Trophoblast cell (in vitro differentiated cells and primary cell): ENCODE data around the gene MPC1.
"Not testable (repeated sequence)": the region's sequence is repeated elsewhere in the genome, so short reads cannot be mapped to it uniquely, and the experiment has no call there.

Experiments
- DNase-seq, 2 donors: peaks; one replicate each; pipeline ENCODE4 v3.0.0-alpha.2; 2016
- H2AFZ ChIP-seq: 2 replicates; pipeline ENCODE4 v1.6.1; 2013; ENCODE audit warnings: low read length, moderate library complexity, mild to moderate bottlenecking; ENCODE audit not compliant: insufficient read depth, poor library complexity
- H2AK5ac ChIP-seq: 2 replicates; pipeline ENCODE4 v1.6.1; 2013; ENCODE audit warnings: mild to moderate bottlenecking, low read length
- H2BK120ac ChIP-seq: 2 replicates; pipeline ENCODE4 v1.6.1; 2013; ENCODE audit warnings: low read length, mild to moderate bottlenecking, moderate library complexity; ENCODE audit not compliant: insufficient read depth, poor library complexity
- H2BK12ac ChIP-seq: 2 replicates; pipeline ENCODE4 v1.6.1; 2013; ENCODE audit warnings: mild to moderate bottlenecking, low read length, moderate library complexity
- H2BK5ac ChIP-seq: 2 replicates; pipeline ENCODE4 v1.6.1; 2013; ENCODE audit warnings: low read length, low read depth, moderate library complexity, mild to moderate bottlenecking; ENCODE audit not compliant: poor library complexity
- H3K14ac ChIP-seq: 2 replicates; pipeline ENCODE4 v1.6.1; 2013; ENCODE audit warnings: mild to moderate bottlenecking, low read length
- H3K18ac ChIP-seq: 2 replicates; pipeline ENCODE4 v1.6.1; 2013; ENCODE audit warnings: mild to moderate bottlenecking, low read length
- H3K23ac ChIP-seq: 2 replicates; pipeline ENCODE4 v1.6.1; 2013; ENCODE audit warnings: low read length
- H3K27ac ChIP-seq: 2 replicates; pipeline ENCODE4 v1.5.1; 2013; ENCODE audit warnings: low read depth, mild to moderate bottlenecking, inconsistent platforms, low read length, moderate library complexity
- H3K27me3 ChIP-seq: 2 replicates; pipeline ENCODE4 v1.6.1; 2013; ENCODE audit warnings: inconsistent platforms, mild to moderate bottlenecking, low read length, moderate library complexity; ENCODE audit not compliant: insufficient read depth
- H3K36me3 ChIP-seq, 2 experiments: 1 replicate in 1 of 2; 2 replicates in 1 of 2; pipeline ENCODE4 v1.6.1; 2013; ENCODE audit warnings: low read length in 2 of 2, mild to moderate bottlenecking in 2 of 2, moderate library complexity in 1 of 2; ENCODE audit not compliant: insufficient read depth in 2 of 2, control insufficient read depth in 1 of 2
- H3K4ac ChIP-seq: 2 replicates; pipeline ENCODE4 v1.6.1; 2013; ENCODE audit warnings: low read depth, mild to moderate bottlenecking, low read length, moderate library complexity
- H3K4me1 ChIP-seq, 2 experiments: 1 replicate in 1 of 2; 2 replicates in 1 of 2; pipeline ENCODE4 v1.6.1; 2013; ENCODE audit warnings: low read length in 2 of 2, mild to moderate bottlenecking in 2 of 2, moderate library complexity in 1 of 2; ENCODE audit not compliant: insufficient read depth in 2 of 2, control insufficient read depth in 1 of 2
- H3K4me2 ChIP-seq: 2 replicates; pipeline ENCODE4 v1.6.1; 2013; ENCODE audit warnings: inconsistent platforms, mild to moderate bottlenecking, low read length, moderate library complexity
- H3K4me3 ChIP-seq: 2 replicates; pipeline ENCODE4 v1.5.1; 2013; ENCODE audit warnings: mild to moderate bottlenecking, low read depth, low read length, inconsistent platforms
- H3K79me1 ChIP-seq: one replicate; pipeline ENCODE4 v1.6.1; 2013; ENCODE audit warnings: low read length
- H3K79me2 ChIP-seq: 2 replicates; pipeline ENCODE4 v1.6.1; 2013; ENCODE audit warnings: low read length, mild to moderate bottlenecking; ENCODE audit not compliant: control insufficient read depth, insufficient read depth, poor library complexity
- H3K9ac ChIP-seq: 2 replicates; pipeline ENCODE4 v1.6.1; 2013; ENCODE audit warnings: mild to moderate bottlenecking, low read length
- H3K9me3 ChIP-seq: 2 replicates; pipeline ENCODE4 v1.6.1; 2013; ENCODE audit warnings: low read depth, mild to moderate bottlenecking, control low read depth, inconsistent platforms, low read length; ENCODE audit not compliant: insufficient read depth
- H4K12ac ChIP-seq: 2 replicates; pipeline ENCODE4 v1.6.1; 2013; ENCODE audit warnings: low read depth, mild to moderate bottlenecking, low read length, moderate library complexity
- H4K8ac ChIP-seq: 2 replicates; pipeline ENCODE4 v1.6.1; 2013; ENCODE audit warnings: low read depth, mild to moderate bottlenecking, low read length, moderate library complexity
- H4K91ac ChIP-seq: one replicate; pipeline ENCODE4 v1.6.1; 2013; ENCODE audit warnings: low read depth, mild to moderate bottlenecking, low read length, moderate library complexity
- WGBS: extraction: QIAGEN DNeasy Blood & Tissue Kit; methylation state at CpG from one replicate; pipeline ENCODE4 v1.1.7; 2013; ENCODE audit warnings: missing lambda C conversion rate; ENCODE audit not compliant: insufficient read length, insufficient coverage; ENCODE audit errors: extremely low coverage; 5-methylcytosine and 5-hydroxymethylcytosine counted together

MPC1 gene

GRCh38 chr6:166386111-166386510, 3.4 kb upstream of the MPC1 start:
- no peak overlapping the region for H3K4me3 ChIP-seq
- H4K91ac ChIP-seq = no peak overlapping the region
- no peak overlapping the region for H4K12ac ChIP-seq
- no peak for DNase-seq
- H4K8ac ChIP-seq = peak overlapping the region; percentile 7
- no peak overlapping the region for H2BK5ac ChIP-seq
- no peaks in the 10 kb centered on the region for H3K9me3 ChIP-seq
- H3K79me2 ChIP-seq = no peaks in the 10 kb centered on the region
- no CpG with 5 or more reads among the region's 9 CpGs for WGBS
- H3K27me3 ChIP-seq = no peaks in the 10 kb centered on the region
- no peak overlapping the region for H3K4me2 ChIP-seq
- no peaks in the 10 kb centered on the region for H3K36me3 ChIP-seq
- no peak overlapping the region for H2BK12ac ChIP-seq
- no peak overlapping the region for H3K27ac ChIP-seq
- no peak overlapping the region for H2BK120ac ChIP-seq
- H3K18ac ChIP-seq = no peak overlapping the region
- no peak overlapping the region for H2AK5ac ChIP-seq
- no peak overlapping the region for H3K9ac ChIP-seq
- H3K4me1 ChIP-seq = peaks cover 0 to 7% of the 10 kb centered on the region in 2 experiments
- no peak overlapping the region for H3K4ac ChIP-seq
- H3K79me1 ChIP-seq = peaks cover 2% of the 10 kb centered on the region
- H2AFZ ChIP-seq = no peak overlapping the region
- no peak overlapping the region for H3K14ac ChIP-seq
- H3K23ac ChIP-seq = no peak overlapping the region

GRCh38 chr6:166383802-166384363, 1.1 kb upstream of the MPC1 start:
- H4K12ac ChIP-seq, H2AFZ ChIP-seq, H2BK120ac ChIP-seq, H4K91ac ChIP-seq, H2BK5ac ChIP-seq, H3K4ac ChIP-seq, H3K27me3 ChIP-seq, H3K4me1 ChIP-seq, H3K36me3 ChIP-seq, H3K9ac ChIP-seq, H2BK12ac ChIP-seq, H3K79me2 ChIP-seq, H3K18ac ChIP-seq, H2AK5ac ChIP-seq, H3K23ac ChIP-seq, H3K9me3 ChIP-seq, H4K8ac ChIP-seq, H3K79me1 ChIP-seq: not testable (repeated sequence)
- Histone ChIP-seq H3K14ac (peak overlapping the region; percentile 35), H3K4me3 (peak overlapping the region; percentile 87), H3K4me2 (peak overlapping the region; percentile 70), H3K27ac (peak overlapping the region; percentile 37)
- peak; percentile 52 to 70 for DNase-seq
- WGBS = no CpG with 5 or more reads among the region's 22 CpGs

GRCh38 chr6:166382500-166382932, 224 bp downstream of the MPC1 start:
- Histone ChIP-seq H3K14ac (peak overlapping the region; percentile 11), H4K12ac (no peak overlapping the region), H3K79me2 (no peaks in the 10 kb centered on the region), H3K4ac (no peak overlapping the region), H2AK5ac (no peak overlapping the region), H3K27me3 (no peaks in the 10 kb centered on the region), H3K27ac (no peak overlapping the region), H3K79me1 (peaks cover 2% of the 10 kb centered on the region), H3K4me2 (peak overlapping the region; percentile 100), H2BK120ac (no peak overlapping the region), H3K36me3 (no peaks in the 10 kb centered on the region), H3K23ac (no peak overlapping the region), H3K4me3 (peak overlapping the region; percentile 75), H2BK5ac (no peak overlapping the region), H3K4me1 (peaks cover 0 to 4% of the 10 kb centered on the region in 2 experiments), H3K9ac (no peak overlapping the region), H2BK12ac (no peak overlapping the region), H2AFZ (peak overlapping the region; percentile 53), H3K9me3 (no peaks in the 10 kb centered on the region), H4K91ac (no peak overlapping the region), H3K18ac (no peak overlapping the region), H4K8ac (peak overlapping the region; percentile 30)
- no CpG with 5 or more reads among the region's 46 CpGs for WGBS
- DNase-seq = no peak

GRCh38 chr6:166381733-166382499, 824 bp downstream of the MPC1 start:
- H3K79me2 ChIP-seq = no peaks in the 10 kb centered on the region
- no peak overlapping the region for H3K18ac ChIP-seq
- peak; percentile 84 to 90 for DNase-seq
- H2AK5ac ChIP-seq = no peak overlapping the region
- H3K79me1 ChIP-seq = peaks cover 2% of the 10 kb centered on the region
- peak overlapping the region; percentile 75 for H3K4me3 ChIP-seq
- no peak overlapping the region for H4K91ac ChIP-seq
- H3K27me3 ChIP-seq = no peaks in the 10 kb centered on the region
- peaks cover 0 to 4% of the 10 kb centered on the region in 2 experiments for H3K4me1 ChIP-seq
- no peak overlapping the region for H3K4ac ChIP-seq
- no peak overlapping the region for H3K23ac ChIP-seq
- H3K14ac ChIP-seq = no peak overlapping the region
- H2AFZ ChIP-seq = peak overlapping the region; percentile 89
- peak overlapping the region; percentile 35 for H3K9ac ChIP-seq
- no peak overlapping the region for H2BK12ac ChIP-seq
- H3K36me3 ChIP-seq = no peaks in the 10 kb centered on the region
- H2BK120ac ChIP-seq = no peak overlapping the region
- H2BK5ac ChIP-seq = no peak overlapping the region
- no peaks in the 10 kb centered on the region for H3K9me3 ChIP-seq
- H3K4me2 ChIP-seq = peak overlapping the region; percentile 100
- no peak overlapping the region for H4K8ac ChIP-seq
- no peak overlapping the region for H3K27ac ChIP-seq
- no CpG with 5 or more reads among the region's 49 CpGs for WGBS
- H4K12ac ChIP-seq = no peak overlapping the region
